GM12878 (cell line): ENCODE data around the gene PRDM2. TPM values are rescaled to one million over a fixed set of nuclear protein-coding genes. Genes with fewer than 3 reads are reported as not detected.

Experiments used
- ATAC-seq: fragments of 200-7000 bp; cut with Tn5 transposase; 3 replicates; pipeline ENCODE4 v1.9.1; 2020; ENCODE audit warnings: mild to moderate bottlenecking, moderate library complexity
- BruUV-seq: library from RNA; stranded (reverse); fragments of 400-500 nt; replicated peaks from 2 replicates; lab custom pipeline; 2021; lab: Mats Ljungman, UMichigan
- CTCF ChIA-PET: fragments of 300-600 bp; sonication (Branson Sonifier 250); formaldehyde crosslinking; extraction: SDS; loops from one replicate; lab custom pipeline; 2021; ENCODE audit warnings: inconsistent platforms; lab: Yijun Ruan, JAX
- POLR2A ChIA-PET: fragments of 350-600 bp; formaldehyde crosslinking; extraction: SDS; loops from one replicate; lab custom pipeline; 2021; ENCODE audit warnings: inconsistent platforms; lab: Charles Lee
- RAD21 ChIA-PET: fragments of 300-600 bp; sonication (Branson Sonifier 250); formaldehyde crosslinking; loops from one replicate; lab custom pipeline; 2023; ENCODE audit warnings: antibody characterized with exemption; ENCODE audit not compliant: unreplicated experiment; lab: Charles Lee
- SMC1A ChIA-PET: fragments of 300-600 bp; sonication (Branson Sonifier 250); formaldehyde crosslinking; loops from one replicate; lab custom pipeline; 2023; ENCODE audit not compliant: unreplicated experiment, uncharacterized antibody; lab: Charles Lee
- DNase-seq: peaks from one replicate; pipeline ENCODE4 v3.0.0-alpha.2; 2011; ENCODE audit warnings: low read depth, low spot score
- FAIRE-seq: peaks from 3 replicates; lab custom pipeline; 2011; peaks lifted over from hg19 to GRCh38; lab: Jason Lieb, UNC
- H2AFZ ChIP-seq: 2 replicates; pipeline ENCODE4 v1.6.0; 2011; ENCODE audit warnings: low read depth, low read length, control low read depth; ENCODE audit not compliant: control insufficient read depth
- H3K27ac ChIP-seq: 2 replicates; pipeline ENCODE4 v1.5.1; 2011; ENCODE audit warnings: control low read depth; ENCODE audit not compliant: control insufficient read depth, insufficient read depth
- H3K27me3 ChIP-seq, 2 experiments: replicated peaks in 1 of 2; 2 replicates each; pipeline versions ENCODE4 v1.6.0 to v1.6.1; 2011; ENCODE audit warnings: low read length in 1 of 2; ENCODE audit not compliant: control insufficient read depth in 2 of 2, insufficient read depth in 2 of 2
- H3K36me3 ChIP-seq, 2 experiments: 2 replicates each; pipeline ENCODE4 v1.5.1; 2011; ENCODE audit warnings: low read length in 1 of 2; ENCODE audit not compliant: control insufficient read depth in 2 of 2, insufficient read depth in 2 of 2
- H3K4me1 ChIP-seq: 2 replicates; pipeline ENCODE4 v1.6.1; 2011; ENCODE audit warnings: mild to moderate bottlenecking, low read length, moderate library complexity, mixed read lengths; ENCODE audit not compliant: control insufficient read depth, insufficient read depth
- H3K4me2 ChIP-seq: 2 replicates; pipeline ENCODE4 v1.6.0; 2011; ENCODE audit warnings: control low read depth; ENCODE audit not compliant: control insufficient read depth, insufficient read depth
- H3K4me3 ChIP-seq: fragments of 200-600 bp; sonication (generic); 2 replicates; pipeline ENCODE4 v1.5.1; 2016
- H3K79me2 ChIP-seq: 2 replicates; pipeline ENCODE4 v1.6.0; 2011; ENCODE audit warnings: low read length; ENCODE audit not compliant: control insufficient read depth, insufficient read depth
- H3K9ac ChIP-seq: 2 replicates; pipeline ENCODE4 v1.8.0; 2011; ENCODE audit warnings: low read length, control low read depth, mixed read lengths; ENCODE audit not compliant: control insufficient read depth, insufficient read depth
- H3K9me3 ChIP-seq: replicated peaks from 3 replicates; pipeline ENCODE4 v1.5.1; 2011; ENCODE audit warnings: mild to moderate bottlenecking, low read length; ENCODE audit not compliant: control insufficient read depth, insufficient read depth
- H4K20me1 ChIP-seq: 2 replicates; pipeline ENCODE4 v1.6.0; 2011; ENCODE audit not compliant: control insufficient read depth, insufficient read depth
- BCLAF1 ChIP-seq: fragments of 450-650 bp; IDR thresholded peaks from 2 replicates; pipeline ENCODE4 v1.6.1; 2017; ENCODE audit warnings: antibody characterized with exemption, mild to moderate bottlenecking, moderate library complexity
- ZNF24 ChIP-seq: fragments of 450-650 bp; IDR thresholded peaks from 2 replicates; pipeline ENCODE4 v1.6.1; 2017; ENCODE audit warnings: antibody characterized with exemption, mild to moderate bottlenecking
- ZNF622 ChIP-seq: fragments of 450-650 bp; IDR thresholded peaks from 2 replicates; pipeline ENCODE4 v1.6.1; 2017; ENCODE audit warnings: mild to moderate bottlenecking, inconsistent platforms
- WGBS: methylation state at CpG from one replicate; pipeline ENCODE4 v1.1.6; 2016; ENCODE audit warnings: low lambda C conversion rate; ENCODE audit not compliant: insufficient replicate concordance, insufficient coverage; ENCODE audit errors: missing lambda C conversion rate; 5-methylcytosine and 5-hydroxymethylcytosine counted together
- in situ Hi-C: fragments of 300-500 bp; cut with MboI; formaldehyde crosslinking; loops from 9 replicates; pipeline ENCODE4 v1.14.3; 2018; ENCODE audit warnings: mixed read lengths
- intact Hi-C: fragments of 100-400 bp; cut with micrococcal nuclease; formaldehyde crosslinking; loops from one replicate; pipeline ENCODE4 v1.14.2; 2022; ENCODE audit not compliant: unreplicated experiment
- polyA plus RNA-seq, 11 experiments: library from polyadenylated mRNA; depleted of rRNA in 4 of 11; unstranded in 6 of 11; stranded (reverse) in 5 of 11; fragments of >200 nt; fragmentation: Nextera tagmentation in 4 of 11; fragmentation: Illumina TruSeq in 1 of 11; extraction: Ambion mirVana in 4 of 11; extraction: Trizol in 1 of 11; gene quantifications; 1 replicate in 1 of 11; 2 replicates in 10 of 11; pipeline versions ENCODE4 v1.2.1 to v1.2.3, GENCODE V29; 2011 to 2016; ENCODE audit warnings: inconsistent platforms in 2 of 11, missing spikeins in 2 of 11, low read depth in 1 of 11
- total RNA-seq, 4 experiments: library from RNA; depleted of rRNA in 3 of 4; stranded (reverse); fragments of >200 nt in 3 of 4; fragmentation: Illumina TruSeq in 1 of 4; extraction: Trizol in 1 of 4; gene quantifications; 2 replicates each; pipeline versions ENCODE4 v1.2.1 to v1.2.3, GENCODE V29; 2013 to 2021
- TF ChIP-seq, protein P1 (sequence below): fragments of 450-650 bp; IDR thresholded peaks from 2 replicates; pipeline ENCODE4 v1.6.1; 2017; ENCODE audit warnings: mild to moderate bottlenecking, moderate library complexity

The PRDM2 gene
- total and polyA plus RNA-seq, 10 of the 15 experiments (the other 5 are each of a cell fraction or from before 2014, with no cell fraction given), result 8.4 to 45.1 (median 23.5) TPM

GRCh38 chr1:13799502-13800283, 99.7 kb downstream of the PRDM2 start:
- no peak overlapping the region for H3K4me2 ChIP-seq
- in situ Hi-C loops, result loop anchor here (10.0 kb wide), 1 partner anchor 135 kb away; no protein-coding TSS in a partner anchor
- RAD21 ChIA-PET, result no interaction called here
- no peak for ATAC-seq
- 95% methylated on average over 10 of the region's 10 CpGs for WGBS
- no peaks in the 10 kb centered on the region for H3K9me3 ChIP-seq
- peaks cover 0 to 1% of the 10 kb centered on the region in 2 experiments; a peak in 2 of 4 replicates for H3K36me3 ChIP-seq
- H2AFZ ChIP-seq, result no peak overlapping the region
- POLR2A ChIA-PET, result no interaction called here
- FAIRE-seq, result no peak
- TF ChIP-seq ZNF24 (peak; percentile 76; the same call in 1 of the 2 replicates), ZNF622 (no peak), BCLAF1 (no peak)
- TF ChIP-seq, protein P1, sequence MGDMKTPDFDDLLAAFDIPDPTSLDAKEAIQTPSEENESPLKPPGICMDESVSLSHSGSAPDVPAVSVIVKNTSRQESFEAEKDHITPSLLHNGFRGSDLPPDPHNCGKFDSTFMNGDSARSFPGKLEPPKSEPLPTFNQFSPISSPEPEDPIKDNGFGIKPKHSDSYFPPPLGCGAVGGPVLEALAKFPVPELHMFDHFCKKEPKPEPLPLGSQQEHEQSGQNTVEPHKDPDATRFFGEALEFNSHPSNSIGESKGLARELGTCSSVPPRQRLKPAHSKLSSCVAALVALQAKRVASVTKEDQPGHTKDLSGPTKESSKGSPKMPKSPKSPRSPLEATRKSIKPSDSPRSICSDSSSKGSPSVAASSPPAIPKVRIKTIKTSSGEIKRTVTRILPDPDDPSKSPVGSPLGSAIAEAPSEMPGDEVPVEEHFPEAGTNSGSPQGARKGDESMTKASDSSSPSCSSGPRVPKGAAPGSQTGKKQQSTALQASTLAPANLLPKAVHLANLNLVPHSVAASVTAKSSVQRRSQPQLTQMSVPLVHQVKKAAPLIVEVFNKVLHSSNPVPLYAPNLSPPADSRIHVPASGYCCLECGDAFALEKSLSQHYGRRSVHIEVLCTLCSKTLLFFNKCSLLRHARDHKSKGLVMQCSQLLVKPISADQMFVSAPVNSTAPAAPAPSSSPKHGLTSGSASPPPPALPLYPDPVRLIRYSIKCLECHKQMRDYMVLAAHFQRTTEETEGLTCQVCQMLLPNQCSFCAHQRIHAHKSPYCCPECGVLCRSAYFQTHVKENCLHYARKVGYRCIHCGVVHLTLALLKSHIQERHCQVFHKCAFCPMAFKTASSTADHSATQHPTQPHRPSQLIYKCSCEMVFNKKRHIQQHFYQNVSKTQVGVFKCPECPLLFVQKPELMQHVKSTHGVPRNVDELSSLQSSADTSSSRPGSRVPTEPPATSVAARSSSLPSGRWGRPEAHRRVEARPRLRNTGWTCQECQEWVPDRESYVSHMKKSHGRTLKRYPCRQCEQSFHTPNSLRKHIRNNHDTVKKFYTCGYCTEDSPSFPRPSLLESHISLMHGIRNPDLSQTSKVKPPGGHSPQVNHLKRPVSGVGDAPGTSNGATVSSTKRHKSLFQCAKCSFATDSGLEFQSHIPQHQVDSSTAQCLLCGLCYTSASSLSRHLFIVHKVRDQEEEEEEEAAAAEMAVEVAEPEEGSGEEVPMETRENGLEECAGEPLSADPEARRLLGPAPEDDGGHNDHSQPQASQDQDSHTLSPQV, result no peak
- no peaks in the 10 kb centered on the region for H3K27me3 ChIP-seq
- H3K9ac ChIP-seq, result no peak overlapping the region
- no peaks in the 10 kb centered on the region for H4K20me1 ChIP-seq
- H3K27ac ChIP-seq, result no peak overlapping the region
- DNase-seq, result no peak
- peaks cover 2% of the 10 kb centered on the region for H3K4me1 ChIP-seq
- intact Hi-C loops, result no loop called here
- BruUV-seq, result no TSS peak
- SMC1A ChIA-PET, result interaction anchor here (1.0 to 1.4 kb wide), 2 partner anchors 91 to 134 kb away, joined by 3 read pairs; no protein-coding TSS in a partner anchor
- H3K79me2 ChIP-seq, result peaks cover 2% of the 10 kb centered on the region; the same call in 1 of the 2 replicates
- H3K4me3 ChIP-seq, result no peak overlapping the region
- CTCF ChIA-PET, result no interaction called here
